HG02763 (cell line): ENCODE data around the gene FREY1.
"Not testable (repeated sequence)": the region's sequence is repeated elsewhere in the genome, so short reads cannot be mapped to it uniquely, and the experiment has no call there.

Experiments used
- ATAC-seq: cut with Tn5 transposase; IDR thresholded peaks from one replicate; pipeline ENCODE4 v1.9.1; 2021; ENCODE audit warnings: mild to moderate bottlenecking, moderate library complexity; ENCODE audit not compliant: unreplicated experiment

The FREY1 gene

GRCh38 chr11:45917623-45918330, 10.7 kb upstream of the FREY1 start, which contains the start of gene PEX16:
PEX16 (minus strand) TSS chr11:45917877; CDS start chr11:45917811, 66 bp downstream.
- peak; percentile 87 for ATAC-seq

- ATAC-seq, result peak; percentile 1
Measured at GRCh38 chr11:45917286-45917622, 10.2 kb upstream of the FREY1 start.

GRCh38 chr11:45915446-45915845, 8.4 kb upstream of the FREY1 start:
- no peak for ATAC-seq

GRCh38 chr11:45913942-45914635, 7.0 kb upstream of the FREY1 start:
- no peak for ATAC-seq

- no peak for ATAC-seq
Measured at GRCh38 chr11:45913514-45913913, 6.4 kb upstream of the FREY1 start.

- no peak for ATAC-seq
Measured at GRCh38 chr11:45910623-45911022, 3.6 kb upstream of the FREY1 start.

GRCh38 chr11:45909594-45910475, 2.8 kb upstream of the FREY1 start:
- ATAC-seq, result no peak

GRCh38 chr11:45907911-45908370, 870 bp upstream of the FREY1 start:
- no peak for ATAC-seq

GRCh38 chr11:45906096-45906682, 882 bp downstream of the FREY1 start:
- ATAC-seq, result no peak

- ATAC-seq, result not testable (repeated sequence)
Measured at GRCh38 chr11:45905576-45905975, 1.5 kb downstream of the FREY1 start.

GRCh38 chr11:45905095-45905494, 2.0 kb downstream of the FREY1 start:
- ATAC-seq, result no peak

GRCh38 chr11:45904309-45904915, 2.7 kb downstream of the FREY1 start:
- no peak for ATAC-seq

- ATAC-seq, result no peak
Measured at GRCh38 chr11:45902452-45903380, 4.4 kb downstream of the FREY1 start.

GRCh38 chr11:45901626-45902025, 5.4 kb downstream of the FREY1 start:
- ATAC-seq, result no peak

GRCh38 chr11:45900916-45901617, 6.0 kb downstream of the FREY1 start:
- no peak for ATAC-seq

GRCh38 chr11:45900175-45900800, 6.8 kb downstream of the FREY1 start:
- not testable (repeated sequence) for ATAC-seq

- ATAC-seq, result no peak
Measured at GRCh38 chr11:45899448-45900174, 7.5 kb downstream of the FREY1 start.

- ATAC-seq, result no peak
Measured at GRCh38 chr11:45899086-45899447, 8.0 kb downstream of the FREY1 start.
